Transverse colon (tissue), 4 donors: Measurements from ENCODE around the gene TDRKH.

Source experiments
- EP300 ChIP-seq: sonication (generic); formaldehyde crosslinking; IDR thresholded peaks from one replicate; pipeline ENCODE4 v1.6.1; 2017; ENCODE audit warnings: antibody characterized with exemption, low read depth
- POLR2A ChIP-seq: fragments of 450-650 bp; IDR thresholded peaks from one replicate; pipeline ENCODE4 v1.6.1; 2016; ENCODE audit warnings: antibody characterized with exemption, mild to moderate bottlenecking, moderate library complexity
- POLR2AphosphoS5 ChIP-seq, 3 donors: sonication (generic); formaldehyde crosslinking; IDR thresholded peaks; one replicate each; pipeline ENCODE4 v1.6.1; 2016; ENCODE audit warnings: antibody characterized with exemption in 3 of 3
- TF ChIP-seq, protein P1 (sequence below), 5 experiments: fragments of 200-600 bp in 3 of 5; fragments of 450-650 bp in 2 of 5; sonication (generic) in 3 of 5; IDR thresholded peaks; 1 replicate in 2 of 5; 2 replicates in 3 of 5; pipeline ENCODE4 v1.5.1; 2016 to 2017; ENCODE audit warnings: antibody characterized with exemption in 5 of 5, inconsistent platforms in 3 of 5, mild to moderate bottlenecking in 2 of 5, moderate library complexity in 1 of 5

DNA sequence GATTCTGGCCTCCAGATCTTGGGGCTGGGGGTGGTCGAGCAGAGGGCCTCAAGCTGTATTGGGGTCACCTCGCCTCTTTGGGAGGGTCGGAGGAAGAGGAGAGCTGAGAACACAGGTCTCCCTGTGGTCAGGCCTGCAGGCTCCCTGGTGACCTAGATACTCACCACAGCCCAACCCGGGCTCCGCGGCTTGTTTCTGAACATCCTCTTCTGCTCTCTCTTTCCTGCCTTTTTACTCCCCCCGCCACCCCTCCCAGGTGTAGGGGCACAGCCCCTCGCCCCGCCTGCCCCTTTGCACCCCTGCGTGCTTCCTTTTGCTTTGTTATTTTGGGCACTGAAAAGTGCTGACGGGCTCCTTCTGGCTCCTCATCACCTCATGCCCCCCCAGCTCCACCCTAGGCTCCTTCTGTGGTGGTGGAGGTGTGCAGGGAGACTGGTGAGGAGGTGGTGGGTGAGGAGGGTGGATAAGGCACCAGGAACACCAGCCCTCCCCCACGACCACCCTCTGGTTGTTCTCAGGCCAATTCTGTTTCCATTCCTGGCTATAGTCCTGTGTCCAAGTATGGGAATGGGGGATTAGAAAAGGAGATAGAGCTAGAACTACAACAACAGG, 25.5 kb upstream of the TDRKH start:
- no peak for TF ChIP-seq POLR2A
- TF ChIP-seq, protein P1, sequence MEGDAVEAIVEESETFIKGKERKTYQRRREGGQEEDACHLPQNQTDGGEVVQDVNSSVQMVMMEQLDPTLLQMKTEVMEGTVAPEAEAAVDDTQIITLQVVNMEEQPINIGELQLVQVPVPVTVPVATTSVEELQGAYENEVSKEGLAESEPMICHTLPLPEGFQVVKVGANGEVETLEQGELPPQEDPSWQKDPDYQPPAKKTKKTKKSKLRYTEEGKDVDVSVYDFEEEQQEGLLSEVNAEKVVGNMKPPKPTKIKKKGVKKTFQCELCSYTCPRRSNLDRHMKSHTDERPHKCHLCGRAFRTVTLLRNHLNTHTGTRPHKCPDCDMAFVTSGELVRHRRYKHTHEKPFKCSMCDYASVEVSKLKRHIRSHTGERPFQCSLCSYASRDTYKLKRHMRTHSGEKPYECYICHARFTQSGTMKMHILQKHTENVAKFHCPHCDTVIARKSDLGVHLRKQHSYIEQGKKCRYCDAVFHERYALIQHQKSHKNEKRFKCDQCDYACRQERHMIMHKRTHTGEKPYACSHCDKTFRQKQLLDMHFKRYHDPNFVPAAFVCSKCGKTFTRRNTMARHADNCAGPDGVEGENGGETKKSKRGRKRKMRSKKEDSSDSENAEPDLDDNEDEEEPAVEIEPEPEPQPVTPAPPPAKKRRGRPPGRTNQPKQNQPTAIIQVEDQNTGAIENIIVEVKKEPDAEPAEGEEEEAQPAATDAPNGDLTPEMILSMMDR (IDR thresholded peaks at IDR 0.05), result no peak
- no peak for TF ChIP-seq POLR2AphosphoS5 (IDR thresholded peaks at IDR 0.05)
- TF ChIP-seq EP300, result no peak
